Hepatic stellate cell (primary cell): Measurements from ENCODE around the gene SPINDOC.
A peak's percentile ranks its signal among the peaks of the same experiment; 100 is the strongest.
"Not testable (repeated sequence)": the region's sequence is repeated elsewhere in the genome, so short reads cannot be mapped to it uniquely, and the experiment has no call there.

ENCODE experiments used
- DNase-seq: peaks from one replicate; pipeline ENCODE4 v3.0.0; 2011; ENCODE audit warnings: low spot score

Gene SPINDOC

GRCh38 chr11:63855975-63856374 lies 42.7 kb downstream of the SPINDOC start:
- no peak for DNase-seq

GRCh38 chr11:63858628-63859550 lies 45.6 kb downstream of the SPINDOC start:
- no peak for DNase-seq

- no peak for DNase-seq
Measured at GRCh38 chr11:63862923-63863322, 49.7 kb downstream of the SPINDOC start.

- DNase-seq, result not testable (repeated sequence)
Measured at GRCh38 chr11:63863620-63864019, 50.4 kb downstream of the SPINDOC start.

GRCh38 chr11:63866211-63866610 lies 53.0 kb downstream of the SPINDOC start:
- no peak for DNase-seq

- no peak for DNase-seq
Measured at GRCh38 chr11:63867511-63867910, 54.3 kb downstream of the SPINDOC start.

GRCh38 chr11:63868399-63869064 lies 55.3 kb downstream of the SPINDOC start:
- DNase-seq, result no peak

- DNase-seq, result no peak
Measured at GRCh38 chr11:63869171-63869591, 55.9 kb downstream of the SPINDOC start.

GRCh38 chr11:63869683-63870082 lies 56.4 kb downstream of the SPINDOC start:
- DNase-seq, result no peak

- DNase-seq, result no peak
Measured at GRCh38 chr11:63870351-63871140, 57.3 kb downstream of the SPINDOC start.

- DNase-seq, result peak; percentile 92
Measured at GRCh38 chr11:63871962-63872799, 58.9 kb downstream of the SPINDOC start.

- DNase-seq, result no peak
Measured at GRCh38 chr11:63872800-63873197, 59.5 kb downstream of the SPINDOC start.

GRCh38 chr11:63873311-63873710 lies 60.1 kb downstream of the SPINDOC start:
- no peak for DNase-seq

- no peak for DNase-seq
Measured at GRCh38 chr11:63874511-63874910, 61.3 kb downstream of the SPINDOC start.

- DNase-seq, result no peak
Measured at GRCh38 chr11:63875506-63876065, 62.3 kb downstream of the SPINDOC start.

GRCh38 chr11:63876616-63877015 lies 63.4 kb downstream of the SPINDOC start:
- no peak for DNase-seq
